Neural crest cell (in vitro differentiated cells): ENCODE measurements around the gene N4BP2. TPM values are rescaled to one million over a fixed set of nuclear protein-coding genes. Genes with fewer than 3 reads are reported as not detected.

Source experiments
- DNase-seq: peaks from one replicate; pipeline ENCODE4 v3.0.0; 2021; ENCODE audit warnings: low read depth, mixed read lengths, low spot score
- H3K27ac Mint-ChIP-seq: one replicate; pipeline ENCODE4 v1.8.0; 2021; ENCODE audit warnings: mild to moderate bottlenecking, mixed read lengths; ENCODE audit not compliant: unreplicated experiment
- H3K27me3 Mint-ChIP-seq: 2 replicates; pipeline ENCODE4 v1.8.0; 2021; ENCODE audit warnings: low read depth, mild to moderate bottlenecking, mixed read lengths
- H3K36me3 Mint-ChIP-seq: 2 replicates; pipeline ENCODE4 v1.8.0; 2021; ENCODE audit warnings: low read depth, mild to moderate bottlenecking, mixed read lengths
- H3K4me1 Mint-ChIP-seq: 2 replicates; pipeline ENCODE4 v1.8.0; 2021; ENCODE audit warnings: mixed read lengths
- H3K4me3 Mint-ChIP-seq: one replicate; pipeline ENCODE4 v1.8.0; 2021; ENCODE audit warnings: mild to moderate bottlenecking, mixed read lengths
- H3K9me3 Mint-ChIP-seq: 2 replicates; pipeline ENCODE4 v1.8.0; 2021; ENCODE audit warnings: mixed read lengths
- CTCF ChIP-seq: fragments of 200-600 bp; sonication (generic); conservative IDR thresholded peaks from 2 replicates; pipeline ENCODE4 v1.5.0; 2021; ENCODE audit warnings: antibody characterized with exemption, mild to moderate bottlenecking
- total RNA-seq: library from RNA; stranded (reverse); gene quantifications from 2 replicates; pipeline ENCODE4 v1.2.1, GENCODE V29; 2021

The N4BP2 gene
- total RNA-seq, 1 donor from 2014 or later, result 25.2 TPM

GRCh38 chr4:40114206-40114605 is 57.6 kb downstream of the N4BP2 start:
- Mint-ChIP-seq H3K4me1 (no peaks in the 10 kb centered on the region), H3K27ac (no peak overlapping the region), H3K27me3 (no peaks in the 10 kb centered on the region), H3K4me3 (no peak overlapping the region), H3K9me3 (no peaks in the 10 kb centered on the region), H3K36me3 (peaks cover 14% of the 10 kb centered on the region)
- DNase-seq, result no peak
- TF ChIP-seq CTCF, result no peak

DNA sequence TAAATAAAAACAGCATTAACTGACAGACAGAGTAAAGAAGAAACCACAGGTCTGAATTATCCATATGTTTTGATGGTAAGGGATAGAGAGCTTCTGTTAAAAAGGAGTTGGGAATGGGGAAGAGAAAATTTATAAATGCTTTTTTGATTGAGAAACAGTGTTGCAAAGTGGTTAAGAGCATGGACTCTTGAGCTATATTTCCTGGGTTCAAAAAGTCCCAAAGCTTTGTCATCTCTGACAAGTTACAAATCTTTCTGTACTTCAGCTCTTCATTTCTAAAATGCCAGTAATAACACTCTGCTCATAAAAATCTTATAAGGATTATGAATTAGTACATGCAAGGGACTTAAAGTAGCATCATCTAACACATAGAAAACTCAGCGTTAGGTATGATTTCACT is 62.2 kb downstream of the N4BP2 start:
- DNase-seq, result no peak
- no peak overlapping the region for H3K4me3 Mint-ChIP-seq
- H3K4me1 Mint-ChIP-seq, result no peaks in the 10 kb centered on the region
- TF ChIP-seq CTCF, result no peak
- H3K27me3 Mint-ChIP-seq, result no peaks in the 10 kb centered on the region
- H3K27ac Mint-ChIP-seq, result no peak overlapping the region
- H3K36me3 Mint-ChIP-seq, result peaks cover 17% of the 10 kb centered on the region
- H3K9me3 Mint-ChIP-seq, result no peaks in the 10 kb centered on the region

DNA sequence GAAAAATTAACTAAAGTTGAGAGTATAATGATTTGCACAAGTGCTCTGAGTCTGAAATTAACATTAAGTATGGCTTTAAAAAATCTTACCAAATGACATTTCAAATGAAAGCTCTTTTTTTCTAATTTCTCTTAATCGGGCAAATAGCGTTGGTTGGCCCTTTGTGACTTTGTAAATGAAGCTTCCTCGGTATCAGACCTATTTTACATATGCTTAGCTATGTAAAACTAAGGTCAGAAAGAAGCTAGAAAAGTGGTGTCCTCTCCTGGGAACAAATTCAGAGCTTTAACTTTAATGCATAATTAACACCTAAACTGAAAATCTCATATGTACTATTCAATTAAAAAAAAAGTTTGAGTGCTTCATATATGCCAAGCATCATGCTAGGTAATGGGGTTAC is 62.7 kb downstream of the N4BP2 start:
- Mint-ChIP-seq H3K4me1 (no peaks in the 10 kb centered on the region), H3K36me3 (peaks cover 17% of the 10 kb centered on the region), H3K27ac (no peak overlapping the region), H3K9me3 (no peaks in the 10 kb centered on the region), H3K4me3 (no peak overlapping the region), H3K27me3 (no peaks in the 10 kb centered on the region)
- no peak for DNase-seq
- TF ChIP-seq CTCF, result no peak

- Mint-ChIP-seq H3K36me3 (peaks cover 22% of the 10 kb centered on the region), H3K27me3 (no peaks in the 10 kb centered on the region), H3K27ac (no peak overlapping the region), H3K4me1 (no peaks in the 10 kb centered on the region), H3K4me3 (no peak overlapping the region), H3K9me3 (no peaks in the 10 kb centered on the region)
- TF ChIP-seq CTCF, result no peak
- no peak for DNase-seq
Observed at GRCh38 chr4:40121515-40121914, 64.9 kb downstream of the N4BP2 start.

DNA sequence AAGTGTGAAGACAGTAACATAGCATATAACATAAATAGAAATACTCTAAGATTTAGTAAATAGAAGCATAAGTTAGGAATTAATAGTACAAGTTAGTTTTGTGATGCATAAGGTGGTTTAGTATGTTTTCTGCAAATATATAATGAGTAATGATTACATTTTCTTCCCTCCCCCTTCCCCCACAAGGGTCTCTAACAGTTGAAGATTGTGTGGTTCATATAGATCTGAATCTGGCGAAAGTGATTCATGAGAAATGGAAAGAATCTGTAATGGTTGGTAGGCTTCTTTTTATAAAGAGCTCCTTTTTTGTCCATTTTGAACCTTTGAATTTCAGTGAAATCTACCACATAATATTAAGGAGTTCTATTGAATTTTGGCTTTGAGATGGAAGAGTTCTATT is 66.3 kb downstream of the N4BP2 start:
- no peak overlapping the region for H3K27ac Mint-ChIP-seq
- H3K9me3 Mint-ChIP-seq, result no peaks in the 10 kb centered on the region
- peaks cover 17% of the 10 kb centered on the region for H3K36me3 Mint-ChIP-seq

More for the DNA sequence above, 66.3 kb downstream of the N4BP2 start:
- TF ChIP-seq CTCF, result no peak
- Mint-ChIP-seq H3K27me3 (no peaks in the 10 kb centered on the region), H3K4me1 (no peaks in the 10 kb centered on the region), H3K4me3 (no peak overlapping the region)
- no peak for DNase-seq
